ENCODE results near the gene METTL13. TPM values are rescaled to one million over a fixed set of nuclear protein-coding genes. Genes with fewer than 3 reads are reported as not detected.

The METTL13 gene
- total RNA-seq, 1 experiment from 2014 or later: 49.9 TPM

DNA sequence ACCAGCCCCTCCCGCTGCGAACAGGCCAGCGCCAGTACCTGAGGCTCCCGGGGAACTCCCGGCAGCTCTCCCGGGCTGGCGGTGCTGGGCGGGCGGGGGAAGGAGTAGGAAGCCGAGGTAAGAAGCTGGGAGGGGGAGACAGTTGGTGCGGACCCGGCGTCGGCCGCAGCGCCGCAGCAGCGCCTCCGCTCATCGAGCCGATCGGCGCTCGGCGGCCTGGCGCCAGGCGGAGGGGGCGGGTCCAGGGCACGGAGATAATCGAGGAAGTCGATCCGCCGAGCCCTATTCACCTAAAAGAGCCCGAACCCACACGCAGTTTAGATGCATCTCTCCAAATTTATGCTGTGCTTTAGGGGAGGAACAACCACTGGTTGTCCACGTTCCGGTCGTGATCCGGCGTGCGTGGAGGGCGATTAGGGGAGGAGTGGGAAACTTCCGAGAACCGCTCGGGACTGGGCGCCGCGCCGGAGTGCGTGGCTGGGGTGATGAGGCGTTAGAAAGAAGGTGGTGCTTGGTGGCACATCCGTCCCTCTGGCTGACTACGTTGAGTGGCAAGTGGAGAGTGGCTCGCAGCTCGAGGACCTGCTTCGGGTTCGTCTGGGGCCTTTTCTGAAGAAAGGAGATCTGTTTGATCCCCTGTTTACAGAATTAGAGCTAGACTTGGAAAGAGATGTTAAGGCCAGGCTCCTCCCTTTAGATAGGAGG, 39.4 kb upstream of the METTL13 start, which contains the start of gene VAMP4:
Gene VAMP4 (minus strand): TSS at position 194 of the 705 bp plus-strand sequence. CDS start 3,651 bp downstream, outside the sequence.
- CTCF ChIA-PET: interaction anchor here (1.1 kb wide), 1 partner anchor 58 kb away, joined by 5 read pairs; no protein-coding TSS in a partner anchor
- BruUV-seq (replicated peaks): no TSS peak
- POLR2A ChIA-PET (ENCODE audit: low non-redundant PET): no interaction called here
- H3K4me3 ChIP-seq (ENCODE audit: low read depth, low read length, poor library complexity, severe bottlenecking): peak within 1 kb of the TSS; percentile 93
- intact Hi-C loops (cut with micrococcal nuclease; ENCODE audit: unreplicated experiment): loop anchor here (2.0 kb wide), 1 partner anchor 39 kb away; the partner anchor contains the start of gene METTL13
- DNase-seq (ENCODE audit: low spot score): peak; percentile 94
- no peaks in the 10 kb centered on the region for H3K9me3 ChIP-seq (ENCODE audit: low read depth, low read length, poor library complexity, severe bottlenecking)
- TF ChIP-seq, protein P1, sequence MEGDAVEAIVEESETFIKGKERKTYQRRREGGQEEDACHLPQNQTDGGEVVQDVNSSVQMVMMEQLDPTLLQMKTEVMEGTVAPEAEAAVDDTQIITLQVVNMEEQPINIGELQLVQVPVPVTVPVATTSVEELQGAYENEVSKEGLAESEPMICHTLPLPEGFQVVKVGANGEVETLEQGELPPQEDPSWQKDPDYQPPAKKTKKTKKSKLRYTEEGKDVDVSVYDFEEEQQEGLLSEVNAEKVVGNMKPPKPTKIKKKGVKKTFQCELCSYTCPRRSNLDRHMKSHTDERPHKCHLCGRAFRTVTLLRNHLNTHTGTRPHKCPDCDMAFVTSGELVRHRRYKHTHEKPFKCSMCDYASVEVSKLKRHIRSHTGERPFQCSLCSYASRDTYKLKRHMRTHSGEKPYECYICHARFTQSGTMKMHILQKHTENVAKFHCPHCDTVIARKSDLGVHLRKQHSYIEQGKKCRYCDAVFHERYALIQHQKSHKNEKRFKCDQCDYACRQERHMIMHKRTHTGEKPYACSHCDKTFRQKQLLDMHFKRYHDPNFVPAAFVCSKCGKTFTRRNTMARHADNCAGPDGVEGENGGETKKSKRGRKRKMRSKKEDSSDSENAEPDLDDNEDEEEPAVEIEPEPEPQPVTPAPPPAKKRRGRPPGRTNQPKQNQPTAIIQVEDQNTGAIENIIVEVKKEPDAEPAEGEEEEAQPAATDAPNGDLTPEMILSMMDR (conservative IDR thresholded peaks at IDR 0.05; ENCODE audit: low read depth, low read length): no peak
- TF ChIP-seq EZH2 (IDR thresholded peaks at IDR 0.05; ENCODE audit: borderline replicate concordance, low read depth, low read length, poor library complexity, severe bottlenecking): no peak
- no peaks in the 10 kb centered on the region for H3K27me3 ChIP-seq (replicated peaks; ENCODE audit: insufficient read depth, low read depth, low read length, poor library complexity)
- no peaks in the 10 kb centered on the region for H3K36me3 ChIP-seq (ENCODE audit: insufficient read depth, low read length, poor library complexity, severe bottlenecking)
- H3K4me1 ChIP-seq (ENCODE audit: insufficient read depth, low read length, poor library complexity, severe bottlenecking): peaks cover 23% of the 10 kb centered on the region
- peak within 1 kb of the TSS; percentile 93 for H3K27ac ChIP-seq (ENCODE audit: low read depth, low read length, poor library complexity, severe bottlenecking)

DNA sequence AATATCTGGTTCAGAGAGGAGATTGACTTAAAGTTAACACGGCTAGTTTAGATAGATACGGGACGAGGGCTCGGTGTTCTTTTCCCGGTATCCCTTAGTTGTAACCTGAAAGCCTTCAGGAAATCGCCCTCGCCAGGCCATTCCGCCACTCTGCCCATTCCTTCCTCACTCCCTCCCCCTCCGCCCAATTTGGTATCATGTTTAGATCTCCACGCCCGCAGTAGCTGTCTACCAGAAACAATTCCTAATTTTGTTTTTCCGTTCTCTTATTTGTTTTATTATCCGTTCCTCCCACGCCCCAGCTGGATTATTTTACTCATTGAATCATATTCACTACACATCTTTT, 38.9 kb upstream of the METTL13 start:
- H3K4me1 ChIP-seq (ENCODE audit: insufficient read depth, low read length, poor library complexity, severe bottlenecking): peaks cover 23% of the 10 kb centered on the region
- intact Hi-C loops (cut with micrococcal nuclease; ENCODE audit: unreplicated experiment): loop anchor here (2.0 kb wide), 1 partner anchor 38 kb away; the partner anchor contains the start of gene METTL13
- H3K4me3 ChIP-seq (ENCODE audit: low read depth, low read length, poor library complexity, severe bottlenecking): peak overlapping the region; percentile 93
- no peaks in the 10 kb centered on the region for H3K27me3 ChIP-seq (replicated peaks; ENCODE audit: insufficient read depth, low read depth, low read length, poor library complexity)
- H3K36me3 ChIP-seq (ENCODE audit: insufficient read depth, low read length, poor library complexity, severe bottlenecking): no peaks in the 10 kb centered on the region
- BruUV-seq (replicated peaks): TSS peak; percentile 90
- CTCF ChIA-PET: interaction anchor here (0.6 to 1.1 kb wide), 4 partner anchors 39 to 233 kb away, joined by 3 to 14 read pairs (median 4); partner anchors contain the start of gene METTL13
- H3K27ac ChIP-seq (ENCODE audit: low read depth, low read length, poor library complexity, severe bottlenecking): peak overlapping the region; percentile 93
- H3K9me3 ChIP-seq (ENCODE audit: low read depth, low read length, poor library complexity, severe bottlenecking): no peaks in the 10 kb centered on the region
- POLR2A ChIA-PET (ENCODE audit: low non-redundant PET): interaction anchor here (0.6 kb wide), 1 partner anchor 44 kb away, joined by 4 read pairs; no protein-coding TSS in a partner anchor
- no peak for TF ChIP-seq EZH2 (IDR thresholded peaks at IDR 0.05; ENCODE audit: borderline replicate concordance, low read depth, low read length, poor library complexity, severe bottlenecking)
- TF ChIP-seq, protein P1 (conservative IDR thresholded peaks at IDR 0.05; ENCODE audit: low read depth, low read length): no peak
- DNase-seq (ENCODE audit: low spot score): peak; percentile 43

DNA sequence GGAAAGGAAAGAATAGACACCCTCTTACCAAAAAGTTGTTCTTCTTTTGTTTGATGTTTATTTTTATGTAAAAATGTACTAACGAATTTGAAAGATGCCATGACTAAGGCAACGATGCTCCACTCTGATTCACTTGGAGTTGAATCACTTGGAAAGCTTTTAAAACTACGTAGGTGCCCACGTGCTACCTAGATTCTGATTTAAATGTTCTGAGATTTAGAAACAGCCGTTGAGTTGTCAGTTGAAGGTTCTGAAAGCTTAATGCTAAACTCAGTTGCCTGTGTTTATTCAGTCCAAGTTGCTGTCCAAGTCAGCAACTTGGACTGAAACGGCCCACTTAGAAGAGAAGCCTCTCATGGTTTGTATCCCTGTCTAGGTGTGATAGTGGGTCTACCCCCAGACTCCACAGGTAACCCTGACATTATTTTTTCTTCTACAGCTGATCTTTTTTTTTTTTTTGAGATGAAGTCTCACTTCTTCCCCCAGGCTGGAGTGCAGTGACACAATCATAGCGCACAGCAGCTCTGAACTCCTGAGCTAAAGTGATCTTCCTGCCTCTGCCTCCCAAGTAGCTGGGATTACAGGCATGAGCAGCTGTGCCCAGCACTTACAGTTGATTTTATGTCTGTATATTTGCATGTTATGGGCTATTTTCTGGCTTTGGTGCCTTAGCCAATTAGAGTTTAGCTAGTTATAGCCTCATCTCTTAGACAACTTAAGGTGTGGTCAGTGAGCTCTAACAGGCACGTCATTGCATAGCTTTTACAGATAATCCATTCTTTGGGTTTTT, 38.2 kb upstream of the METTL13 start:
- peak overlapping the region; percentile 93 for H3K4me3 ChIP-seq (ENCODE audit: low read depth, low read length, poor library complexity, severe bottlenecking)
- intact Hi-C loops (cut with micrococcal nuclease; ENCODE audit: unreplicated experiment): loop anchor here (2.0 kb wide), 1 partner anchor 38 kb away; the partner anchor contains the start of gene METTL13
- no peaks in the 10 kb centered on the region for H3K27me3 ChIP-seq (replicated peaks; ENCODE audit: insufficient read depth, low read depth, low read length, poor library complexity)
- H3K36me3 ChIP-seq (ENCODE audit: insufficient read depth, low read length, poor library complexity, severe bottlenecking): no peaks in the 10 kb centered on the region
- CTCF ChIA-PET: interaction anchor here (0.6 to 1.1 kb wide), 4 partner anchors 38 to 234 kb away, joined by 3 to 14 read pairs (median 4); partner anchors contain the start of gene METTL13
- TF ChIP-seq, protein P1 (conservative IDR thresholded peaks at IDR 0.05; ENCODE audit: low read depth, low read length): no peak
- no peaks in the 10 kb centered on the region for H3K9me3 ChIP-seq (ENCODE audit: low read depth, low read length, poor library complexity, severe bottlenecking)
- peak overlapping the region; percentile 93 for H3K27ac ChIP-seq (ENCODE audit: low read depth, low read length, poor library complexity, severe bottlenecking)
- peaks cover 23% of the 10 kb centered on the region for H3K4me1 ChIP-seq (ENCODE audit: insufficient read depth, low read length, poor library complexity, severe bottlenecking)
- no peak for DNase-seq (ENCODE audit: low spot score)
- POLR2A ChIA-PET (ENCODE audit: low non-redundant PET): interaction anchor here (0.6 kb wide), 1 partner anchor 44 kb away, joined by 4 read pairs; no protein-coding TSS in a partner anchor
- BruUV-seq (replicated peaks): no TSS peak

Data from A673 (cell line).